ENCODE data around the gene ZNF732. TPM values are rescaled to one million over a fixed set of nuclear protein-coding genes. Genes with fewer than 3 reads are reported as not detected.

ZNF732 gene
- polyA plus RNA-seq, 3 donors = not detected

- H3K9me3 Mint-ChIP-seq = peaks cover 29 to 69% (median 52%) of the 10 kb centered on the region in 7 donors
- peaks cover 2 to 4% (median 2%) of the 10 kb centered on the region in 3 donors for H3K27me3 Mint-ChIP-seq (ENCODE audit: low read depth in 3 of 3)
- DNase-seq = peak; percentile 90 to 95 (median 93)
- H3K4me2 ChIP-seq (replicated peaks; ENCODE audit: extremely low read depth, low read length, poor library complexity, severe bottlenecking) = peak within 1 kb of the TSS; percentile 87
- H2AFZ ChIP-seq (ENCODE audit: insufficient read depth, low read depth, low read length, poor library complexity, severe bottlenecking) = peak within 1 kb of the TSS; percentile 90
- intact Hi-C loops (cut with micrococcal nuclease) = loop anchor here (5.0 to 10.0 kb wide), 4 partner anchors 135 to 347 kb away; partner anchors contain the start of genes SLC49A3 (in 1 of the 2) and ZNF718 (in 1 of the 2)
- H3K4me3 ChIP-seq (replicated peaks in 1 of 3; ENCODE audit: low read depth in 2 of 3, low read length in 3 of 3) = peak within 1 kb of the TSS; percentile 63 to 93 (median 76)
- H4K20me1 ChIP-seq (ENCODE audit: insufficient read depth, low read length) = no peaks in the 10 kb centered on the region
- peaks cover 24 to 32% of the 10 kb centered on the region in 2 donors for H3K36me3 Mint-ChIP-seq
- TF ChIP-seq, protein P1, sequence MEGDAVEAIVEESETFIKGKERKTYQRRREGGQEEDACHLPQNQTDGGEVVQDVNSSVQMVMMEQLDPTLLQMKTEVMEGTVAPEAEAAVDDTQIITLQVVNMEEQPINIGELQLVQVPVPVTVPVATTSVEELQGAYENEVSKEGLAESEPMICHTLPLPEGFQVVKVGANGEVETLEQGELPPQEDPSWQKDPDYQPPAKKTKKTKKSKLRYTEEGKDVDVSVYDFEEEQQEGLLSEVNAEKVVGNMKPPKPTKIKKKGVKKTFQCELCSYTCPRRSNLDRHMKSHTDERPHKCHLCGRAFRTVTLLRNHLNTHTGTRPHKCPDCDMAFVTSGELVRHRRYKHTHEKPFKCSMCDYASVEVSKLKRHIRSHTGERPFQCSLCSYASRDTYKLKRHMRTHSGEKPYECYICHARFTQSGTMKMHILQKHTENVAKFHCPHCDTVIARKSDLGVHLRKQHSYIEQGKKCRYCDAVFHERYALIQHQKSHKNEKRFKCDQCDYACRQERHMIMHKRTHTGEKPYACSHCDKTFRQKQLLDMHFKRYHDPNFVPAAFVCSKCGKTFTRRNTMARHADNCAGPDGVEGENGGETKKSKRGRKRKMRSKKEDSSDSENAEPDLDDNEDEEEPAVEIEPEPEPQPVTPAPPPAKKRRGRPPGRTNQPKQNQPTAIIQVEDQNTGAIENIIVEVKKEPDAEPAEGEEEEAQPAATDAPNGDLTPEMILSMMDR (IDR thresholded peaks at IDR 0.05) = no peak
- peaks cover 0 to 3% of the 10 kb centered on the region in 2 donors for H3K27me3 ChIP-seq (ENCODE audit: control insufficient read depth in 2 of 2, insufficient read depth in 2 of 2, low read length in 2 of 2)
- H3K36me3 ChIP-seq (replicated peaks in 1 of 2; ENCODE audit: control insufficient read depth in 1 of 2, insufficient read depth in 2 of 2, low read length in 2 of 2) = peaks cover 0 to 34% of the 10 kb centered on the region in 2 donors
- H3K4me1 Mint-ChIP-seq = peaks cover 20% of the 10 kb centered on the region
- peak within 1 kb of the TSS; percentile 96 to 99 (median 97) for H3K27ac Mint-ChIP-seq
- peaks cover 14 to 26% of the 10 kb centered on the region in 2 donors for H3K4me1 ChIP-seq (ENCODE audit: control insufficient read depth in 1 of 2, insufficient read depth in 2 of 2, low read length in 2 of 2)
- H3K4me3 Mint-ChIP-seq = peak within 1 kb of the TSS; percentile 99
- H3K27ac ChIP-seq (ENCODE audit: low read depth in 1 of 2, low read length in 2 of 2) = peak within 1 kb of the TSS; percentile 85 to 95
- 0% methylated on average over 44 of the region's 59 CpGs for WGBS (ENCODE audit: insufficient coverage)
- peak within 1 kb of the TSS; percentile 86 for H3K9ac ChIP-seq (ENCODE audit: insufficient read depth, low read length, poor library complexity, severe bottlenecking)
- peaks cover 46% of the 10 kb centered on the region for H3K79me2 ChIP-seq (ENCODE audit: insufficient read depth, low read length)
- H3K9me3 ChIP-seq (replicated peaks in 1 of 2; ENCODE audit: control insufficient read depth in 1 of 2, insufficient read depth in 1 of 2, low read length in 2 of 2) = peaks cover 38 to 41% of the 10 kb centered on the region in 2 donors
These were observed 32.1 kb upstream of the ZNF732 start, which contains the start of gene ZNF141 for GRCh38 chr4:337143-337931. TSS of gene ZNF141 (plus strand) at chr4:337814. CDS start at chr4:337984, 170 bp downstream.

DNA sequence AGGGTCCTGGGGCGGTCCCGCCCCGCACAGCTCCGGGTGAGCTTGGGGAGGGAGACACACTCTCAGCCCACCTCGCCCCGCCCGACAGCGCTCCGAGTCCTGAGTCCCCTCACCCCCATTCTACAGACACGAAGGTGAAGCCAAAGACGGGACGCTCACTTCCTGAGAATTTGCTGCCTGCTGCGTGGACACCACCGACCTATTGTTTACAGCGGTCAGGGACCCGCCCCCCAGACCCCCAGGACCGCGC lies 31.5 kb upstream of the ZNF732 start:
- H3K36me3 Mint-ChIP-seq = peaks cover 21 to 28% of the 10 kb centered on the region in 2 donors
- Histone ChIP-seq H3K4me3 (replicated peaks in 1 of 3; ENCODE audit: low read depth in 2 of 3, low read length in 3 of 3) (peak overlapping the region; percentile 63 to 93 (median 76)), H2AFZ (ENCODE audit: insufficient read depth, low read depth, low read length, poor library complexity, severe bottlenecking) (peak overlapping the region; percentile 90), H3K9ac (ENCODE audit: insufficient read depth, low read length, poor library complexity, severe bottlenecking) (peak overlapping the region; percentile 86), H3K36me3 (replicated peaks in 1 of 2; ENCODE audit: control insufficient read depth in 1 of 2, insufficient read depth in 2 of 2, low read length in 2 of 2) (peaks cover 0 to 28% of the 10 kb centered on the region in 2 donors), H3K4me1 (ENCODE audit: control insufficient read depth in 1 of 2, insufficient read depth in 2 of 2, low read length in 2 of 2) (peaks cover 14 to 26% of the 10 kb centered on the region in 2 donors), H3K79me2 (ENCODE audit: insufficient read depth, low read length) (peaks cover 41% of the 10 kb centered on the region), H3K27ac (ENCODE audit: low read depth in 1 of 2, low read length in 2 of 2) (peak overlapping the region; percentile 85 to 95), H4K20me1 (ENCODE audit: insufficient read depth, low read length) (no peaks in the 10 kb centered on the region), H3K27me3 (ENCODE audit: control insufficient read depth in 2 of 2, insufficient read depth in 2 of 2, low read length in 2 of 2) (peaks cover 0 to 3% of the 10 kb centered on the region in 2 donors), H3K4me2 (replicated peaks; ENCODE audit: extremely low read depth, low read length, poor library complexity, severe bottlenecking) (peak overlapping the region; percentile 87), H3K9me3 (replicated peaks in 1 of 2; ENCODE audit: control insufficient read depth in 1 of 2, insufficient read depth in 1 of 2, low read length in 2 of 2) (peaks cover 35 to 42% of the 10 kb centered on the region in 2 donors)
- H3K4me3 Mint-ChIP-seq = peak overlapping the region; percentile 99
- peaks cover 26 to 67% (median 50%) of the 10 kb centered on the region in 7 donors for H3K9me3 Mint-ChIP-seq
- DNase-seq = no peak
- peaks cover 2 to 4% (median 4%) of the 10 kb centered on the region in 3 donors for H3K27me3 Mint-ChIP-seq (ENCODE audit: low read depth in 3 of 3)
- peak overlapping the region; percentile 96 to 99 (median 97) for H3K27ac Mint-ChIP-seq
- peaks cover 20% of the 10 kb centered on the region for H3K4me1 Mint-ChIP-seq
- WGBS (ENCODE audit: insufficient coverage) = under 1% methylated on average over 15 of the region's 18 CpGs
- TF ChIP-seq, protein P1 (IDR thresholded peaks at IDR 0.05) = no peak
- intact Hi-C loops (cut with micrococcal nuclease) = loop anchor here (5.0 to 10.0 kb wide), 4 partner anchors 135 to 348 kb away; partner anchors contain the start of genes SLC49A3 (in 1 of the 2) and ZNF718 (in 1 of the 2)

All from CD14-positive monocyte (primary cell).